Coronary artery (tissue), 2 donors: ENCODE measurements around the gene MASP2.
"Not testable (repeated sequence)": the region's sequence is repeated elsewhere in the genome, so short reads cannot be mapped to it uniquely, and the experiment has no call there.

Experiments
- DNase-seq: peaks from one replicate; pipeline ENCODE4 v3.0.0-alpha.2; 2017; ENCODE audit warnings: low spot score
- H3K27ac ChIP-seq, 2 donors: fragments of 200-600 bp; sonication (generic); one replicate each; pipeline ENCODE4 v1.5.1; 2016 to 2019
- H3K4me3 ChIP-seq: fragments of 200-600 bp; sonication (generic); 2 replicates; pipeline ENCODE4 v1.5.1; 2016; ENCODE audit warnings: mild to moderate bottlenecking, moderate library complexity
- TF ChIP-seq, protein P1 (sequence below): fragments of 200-600 bp; sonication (generic); IDR thresholded peaks from one replicate; pipeline ENCODE4 v1.5.1; 2019; ENCODE audit warnings: antibody characterized with exemption

The MASP2 gene

GRCh38 chr1:11051781-11052511 lies 4.9 kb upstream of the MASP2 start:
- Histone ChIP-seq H3K27ac (no peak overlapping the region), H3K4me3 (no peak overlapping the region)
- no peak for DNase-seq
- TF ChIP-seq, protein P1, sequence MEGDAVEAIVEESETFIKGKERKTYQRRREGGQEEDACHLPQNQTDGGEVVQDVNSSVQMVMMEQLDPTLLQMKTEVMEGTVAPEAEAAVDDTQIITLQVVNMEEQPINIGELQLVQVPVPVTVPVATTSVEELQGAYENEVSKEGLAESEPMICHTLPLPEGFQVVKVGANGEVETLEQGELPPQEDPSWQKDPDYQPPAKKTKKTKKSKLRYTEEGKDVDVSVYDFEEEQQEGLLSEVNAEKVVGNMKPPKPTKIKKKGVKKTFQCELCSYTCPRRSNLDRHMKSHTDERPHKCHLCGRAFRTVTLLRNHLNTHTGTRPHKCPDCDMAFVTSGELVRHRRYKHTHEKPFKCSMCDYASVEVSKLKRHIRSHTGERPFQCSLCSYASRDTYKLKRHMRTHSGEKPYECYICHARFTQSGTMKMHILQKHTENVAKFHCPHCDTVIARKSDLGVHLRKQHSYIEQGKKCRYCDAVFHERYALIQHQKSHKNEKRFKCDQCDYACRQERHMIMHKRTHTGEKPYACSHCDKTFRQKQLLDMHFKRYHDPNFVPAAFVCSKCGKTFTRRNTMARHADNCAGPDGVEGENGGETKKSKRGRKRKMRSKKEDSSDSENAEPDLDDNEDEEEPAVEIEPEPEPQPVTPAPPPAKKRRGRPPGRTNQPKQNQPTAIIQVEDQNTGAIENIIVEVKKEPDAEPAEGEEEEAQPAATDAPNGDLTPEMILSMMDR, result no peak

- not testable (repeated sequence) for H3K4me3 ChIP-seq, H3K27ac ChIP-seq, DNase-seq
Observed at GRCh38 chr1:11051121-11051520, 4.1 kb upstream of the MASP2 start.

- TF ChIP-seq, protein P1, result no peak
- H3K27ac ChIP-seq, result no peak overlapping the region
- DNase-seq, result no peak
- H3K4me3 ChIP-seq, result no peak overlapping the region
Observed at GRCh38 chr1:11046270-11046566, 821 bp downstream of the MASP2 start.

DNA sequence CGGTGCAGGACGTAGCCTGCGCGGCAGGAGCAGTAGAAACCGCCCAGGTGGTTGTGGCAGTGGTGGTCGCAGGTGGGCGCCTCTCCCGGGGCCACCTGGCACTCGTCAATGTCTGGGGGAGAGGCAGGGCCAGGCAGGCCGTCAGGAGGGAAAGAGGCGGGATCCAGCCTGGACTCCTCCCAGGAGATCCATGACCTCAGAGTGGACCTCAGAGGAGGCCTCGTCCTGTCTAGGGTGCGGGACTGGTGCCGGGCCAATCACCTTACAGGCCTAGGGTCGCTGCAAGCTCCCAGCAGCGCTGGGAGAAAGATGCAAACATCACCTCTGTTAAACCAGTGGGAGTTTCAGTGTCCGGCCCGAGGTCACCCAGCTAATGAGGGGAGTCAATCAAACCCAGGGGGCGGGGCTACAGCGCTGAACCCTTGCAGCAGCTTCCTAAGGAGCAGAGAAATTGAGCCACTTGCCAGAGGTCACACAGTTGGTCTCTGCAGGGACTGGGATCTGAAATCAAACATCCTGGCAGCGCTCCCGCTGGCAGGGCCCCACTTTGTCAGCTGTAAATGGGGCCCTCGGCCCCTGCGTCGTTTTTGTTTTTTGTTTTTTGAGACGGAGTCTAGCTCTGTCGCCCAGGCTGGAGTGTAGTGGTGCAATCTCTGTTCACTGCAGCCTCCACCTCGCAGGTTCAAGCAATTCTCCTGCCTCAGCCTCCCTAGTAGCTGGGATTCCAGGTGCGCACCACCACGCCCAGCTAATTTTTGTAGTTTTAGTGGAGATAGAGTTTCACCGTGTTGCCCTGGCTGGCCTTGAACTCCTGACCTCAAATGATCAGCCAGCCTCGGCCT lies 1.4 kb downstream of the MASP2 start:
- no peak overlapping the region for H3K27ac ChIP-seq
- DNase-seq, result no peak
- H3K4me3 ChIP-seq, result no peak overlapping the region
- TF ChIP-seq, protein P1, result no peak

- DNase-seq, result no peak
- TF ChIP-seq, protein P1, result no peak
- no peak overlapping the region for H3K27ac ChIP-seq
- no peak overlapping the region for H3K4me3 ChIP-seq
Observed at GRCh38 chr1:11044849-11045427, 2.1 kb downstream of the MASP2 start.

- TF ChIP-seq, protein P1, result no peak
- Histone ChIP-seq H3K27ac (no peak overlapping the region), H3K4me3 (no peak overlapping the region)
- no peak for DNase-seq
Observed at GRCh38 chr1:11044086-11044848, 2.8 kb downstream of the MASP2 start.
